ENCODE measurements around the gene SLC12A3.

DNA sequence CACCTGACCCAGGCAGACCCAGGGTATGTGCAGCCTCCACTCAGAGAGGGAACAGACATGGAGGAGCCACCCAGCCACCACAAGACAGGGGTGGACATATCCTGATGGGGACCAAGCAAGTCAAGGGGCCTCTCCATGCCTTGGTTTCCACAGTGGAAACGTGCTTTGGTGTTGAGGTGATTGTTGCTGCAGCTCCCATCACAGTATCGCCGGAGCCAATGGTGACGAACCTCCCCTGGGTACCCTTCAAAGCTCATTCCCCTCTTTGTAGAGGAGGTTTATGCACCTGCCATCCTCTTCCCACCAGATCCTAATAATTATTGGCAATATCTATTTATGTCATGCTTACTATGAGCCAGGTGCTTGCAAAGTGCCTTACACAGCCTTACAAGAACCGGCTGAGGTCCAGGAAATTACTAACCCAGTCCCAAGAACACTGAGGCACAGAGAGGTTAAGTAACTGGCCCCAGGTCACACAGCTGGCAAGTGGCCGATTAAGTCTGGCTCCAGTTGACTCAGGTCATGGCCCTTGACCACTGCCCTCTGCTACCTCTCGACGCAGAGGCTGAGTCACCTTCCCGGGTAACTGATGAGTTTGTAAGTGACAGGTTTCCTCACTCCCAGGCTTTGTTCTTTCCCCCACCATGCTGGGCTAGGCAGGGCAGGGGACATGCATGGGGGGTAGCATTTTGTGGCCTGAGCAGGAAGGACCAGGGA lies 20.6 kb downstream of the SLC12A3 start:
- TF ChIP-seq POLR2A (IDR thresholded peaks at IDR 0.05; ENCODE audit: low read length), result no peak
- TF ChIP-seq GATA1 (IDR thresholded peaks at IDR 0.05; ENCODE audit: low read depth, low read length), result no peak

Measured in erythroblast (primary cell).